Measurements from ENCODE around the gene ISY1. TPM values are rescaled to one million over a fixed set of nuclear protein-coding genes. Genes with fewer than 3 reads are reported as not detected.
A peak's percentile ranks its signal among the peaks of the same experiment; 100 is the strongest.
"Not testable (repeated sequence)": the region's sequence is repeated elsewhere in the genome, so short reads cannot be mapped to it uniquely, and the experiment has no call there.

The ISY1 gene
- total and polyA plus RNA-seq, 4 donors, result 23.8 to 30.3 (median 26.2) TPM

- H3K27ac ChIP-seq (ENCODE audit: low read depth in 1 of 2, low read length in 2 of 2); H3K36me3 ChIP-seq (ENCODE audit: control insufficient read depth in 1 of 2, insufficient read depth in 2 of 2, low read length in 1 of 2); H3K4me3 ChIP-seq (ENCODE audit: low read length in 2 of 2); H3K27me3 ChIP-seq (ENCODE audit: control insufficient read depth in 1 of 2, insufficient read depth in 2 of 2, low read length in 1 of 2); H3K4me1 ChIP-seq (ENCODE audit: control insufficient read depth in 1 of 2, insufficient read depth in 2 of 2, low read length in 2 of 2); intact Hi-C loops (cut with DNase I); H3K9me3 ChIP-seq (ENCODE audit: control insufficient read depth, low read length); ATAC-seq (ENCODE audit: low FRiP score): not testable (repeated sequence)
- peak in 1 of 2 donors; percentile 10 for DNase-seq
- 97% methylated on average over 8 of the region's 8 CpGs for WGBS, 2 donors
Measured at GRCh38 chr3:129189793-129190192, 28.9 kb upstream of the ISY1 start.

- no peak for DNase-seq
- 68 to 74% methylated on average over 1 of the region's 1 CpG for WGBS, 2 donors
- Histone ChIP-seq H3K4me1 (ENCODE audit: control insufficient read depth in 1 of 2, insufficient read depth in 2 of 2, low read length in 2 of 2) (no peaks in the 10 kb centered on the region), H3K27ac (ENCODE audit: low read depth in 1 of 2, low read length in 2 of 2) (no peak overlapping the region), H3K9me3 (ENCODE audit: control insufficient read depth, low read length) (no peaks in the 10 kb centered on the region), H3K27me3 (ENCODE audit: control insufficient read depth in 1 of 2, insufficient read depth in 2 of 2, low read length in 1 of 2) (no peaks in the 10 kb centered on the region), H3K36me3 (ENCODE audit: control insufficient read depth in 1 of 2, insufficient read depth in 2 of 2, low read length in 1 of 2) (no peaks in the 10 kb centered on the region), H3K4me3 (ENCODE audit: low read length in 2 of 2) (no peak overlapping the region)
- ATAC-seq (ENCODE audit: low FRiP score), result no peak
- intact Hi-C loops (cut with DNase I), result no loop called here
Measured at GRCh38 chr3:129187857-129188256, 27.0 kb upstream of the ISY1 start.

GRCh38 chr3:129185783-129186182 lies 24.9 kb upstream of the ISY1 start:
- no peak overlapping the region for H3K27ac ChIP-seq (ENCODE audit: low read depth in 1 of 2, low read length in 2 of 2)
- WGBS, 2 donors, result 86 to 87% methylated on average over 3 of the region's 3 CpGs
- no peaks in the 10 kb centered on the region for H3K27me3 ChIP-seq (ENCODE audit: control insufficient read depth in 1 of 2, insufficient read depth in 2 of 2, low read length in 1 of 2)
- intact Hi-C loops (cut with DNase I), result no loop called here
- H3K9me3 ChIP-seq (ENCODE audit: control insufficient read depth, low read length), result no peaks in the 10 kb centered on the region
- H3K4me1 ChIP-seq (ENCODE audit: control insufficient read depth in 1 of 2, insufficient read depth in 2 of 2, low read length in 2 of 2), result no peaks in the 10 kb centered on the region
- H3K36me3 ChIP-seq (ENCODE audit: control insufficient read depth in 1 of 2, insufficient read depth in 2 of 2, low read length in 1 of 2), result no peaks in the 10 kb centered on the region
- ATAC-seq (ENCODE audit: low FRiP score) (no peak), DNase-seq (no peak)
- H3K4me3 ChIP-seq (ENCODE audit: low read length in 2 of 2), result no peak overlapping the region

GRCh38 chr3:129184784-129185542 lies 24.1 kb upstream of the ISY1 start:
- DNase-seq; ATAC-seq (ENCODE audit: low FRiP score); H3K9me3 ChIP-seq (ENCODE audit: control insufficient read depth, low read length); H3K36me3 ChIP-seq (ENCODE audit: control insufficient read depth in 1 of 2, insufficient read depth in 2 of 2, low read length in 1 of 2); H3K27ac ChIP-seq (ENCODE audit: low read depth in 1 of 2, low read length in 2 of 2); H3K4me3 ChIP-seq (ENCODE audit: low read length in 2 of 2); H3K27me3 ChIP-seq (ENCODE audit: control insufficient read depth in 1 of 2, insufficient read depth in 2 of 2, low read length in 1 of 2); H3K4me1 ChIP-seq (ENCODE audit: control insufficient read depth in 1 of 2, insufficient read depth in 2 of 2, low read length in 2 of 2): not testable (repeated sequence)
- intact Hi-C loops (cut with DNase I), result loop anchor here (5.0 kb wide), 1 partner anchor 62 kb away; the partner anchor contains the start of gene COPG1 (in 2 of the 2)
- WGBS, 2 donors, result 82 to 84% methylated on average over 20 of the region's 20 CpGs

GRCh38 chr3:129184396-129184657 lies 23.5 kb upstream of the ISY1 start:
- WGBS, 2 donors, result 1 to 2% methylated on average over 5 of the region's 5 CpGs
- peak overlapping the region; percentile 18 to 29 for H3K27ac ChIP-seq (ENCODE audit: low read depth in 1 of 2, low read length in 2 of 2)
- no peak for ATAC-seq (ENCODE audit: low FRiP score)
- H3K4me3 ChIP-seq (ENCODE audit: low read length in 2 of 2), result peak overlapping the region; percentile 13 to 42
- no peaks in the 10 kb centered on the region for H3K27me3 ChIP-seq (ENCODE audit: control insufficient read depth in 1 of 2, insufficient read depth in 2 of 2, low read length in 1 of 2)
- DNase-seq, result no peak
- no peaks in the 10 kb centered on the region for H3K9me3 ChIP-seq (ENCODE audit: control insufficient read depth, low read length)
- no peaks in the 10 kb centered on the region for H3K36me3 ChIP-seq (ENCODE audit: control insufficient read depth in 1 of 2, insufficient read depth in 2 of 2, low read length in 1 of 2)
- intact Hi-C loops (cut with DNase I), result loop anchor here (5.0 kb wide), 1 partner anchor 63 kb away; the partner anchor contains the start of gene COPG1 (in 2 of the 2)
- H3K4me1 ChIP-seq (ENCODE audit: control insufficient read depth in 1 of 2, insufficient read depth in 2 of 2, low read length in 2 of 2), result peaks cover 0 to under 1% of the 10 kb centered on the region in 2 donors

- WGBS, 2 donors, result 0% methylated on average over 76 to 83 of the region's 83 CpGs
- intact Hi-C loops (cut with DNase I), result loop anchor here (5.0 kb wide), 1 partner anchor 64 kb away; the partner anchor contains the start of gene COPG1 (in 2 of the 2)
- peak; percentile 100 for ATAC-seq (ENCODE audit: low FRiP score)
- Histone ChIP-seq H3K27me3 (ENCODE audit: control insufficient read depth in 1 of 2, insufficient read depth in 2 of 2, low read length in 1 of 2) (no peaks in the 10 kb centered on the region), H3K4me1 (ENCODE audit: control insufficient read depth in 1 of 2, insufficient read depth in 2 of 2, low read length in 2 of 2) (peaks cover 0 to 2% of the 10 kb centered on the region in 2 donors), H3K9me3 (ENCODE audit: control insufficient read depth, low read length) (no peaks in the 10 kb centered on the region), H3K4me3 (ENCODE audit: low read length in 2 of 2) (peak within 1 kb of the TSS; percentile 70), H3K36me3 (ENCODE audit: control insufficient read depth in 1 of 2, insufficient read depth in 2 of 2, low read length in 1 of 2) (no peaks in the 10 kb centered on the region), H3K27ac (ENCODE audit: low read depth in 1 of 2, low read length in 2 of 2) (peak within 1 kb of the TSS; percentile 93 to 97)
- DNase-seq, result peak; percentile 96 to 97
Measured at GRCh38 chr3:129183569-129184395, 22.9 kb upstream of the ISY1 start, which contains the start of gene CNBP. Gene CNBP, minus strand, starts transcription at chr3:129183896. Its CDS starts 12,139 bp downstream, at chr3:129171757.

GRCh38 chr3:129182390-129183185 lies 21.7 kb upstream of the ISY1 start:
- no peak for DNase-seq
- intact Hi-C loops (cut with DNase I), result loop anchor here (5.0 kb wide), 1 partner anchor 65 kb away; the partner anchor contains the start of gene COPG1 (in 2 of the 2)
- H3K9me3 ChIP-seq (ENCODE audit: control insufficient read depth, low read length), result no peaks in the 10 kb centered on the region
- ATAC-seq (ENCODE audit: low FRiP score), result no peak
- H3K36me3 ChIP-seq (ENCODE audit: control insufficient read depth in 1 of 2, insufficient read depth in 2 of 2, low read length in 1 of 2), result no peaks in the 10 kb centered on the region
- H3K4me3 ChIP-seq (ENCODE audit: low read length in 2 of 2), result peak overlapping the region; percentile 70
- peak overlapping the region; percentile 93 to 97 for H3K27ac ChIP-seq (ENCODE audit: low read depth in 1 of 2, low read length in 2 of 2)
- 0 to 1% methylated on average over 24 of the region's 24 CpGs for WGBS, 2 donors
- no peaks in the 10 kb centered on the region for H3K27me3 ChIP-seq (ENCODE audit: control insufficient read depth in 1 of 2, insufficient read depth in 2 of 2, low read length in 1 of 2)
- H3K4me1 ChIP-seq (ENCODE audit: control insufficient read depth in 1 of 2, insufficient read depth in 2 of 2, low read length in 2 of 2), result peaks cover 0 to 2% of the 10 kb centered on the region in 2 donors

- Histone ChIP-seq H3K27me3 (ENCODE audit: control insufficient read depth in 1 of 2, insufficient read depth in 2 of 2, low read length in 1 of 2) (no peaks in the 10 kb centered on the region), H3K9me3 (ENCODE audit: control insufficient read depth, low read length) (no peaks in the 10 kb centered on the region), H3K4me1 (ENCODE audit: control insufficient read depth in 1 of 2, insufficient read depth in 2 of 2, low read length in 2 of 2) (peaks cover 0 to 2% of the 10 kb centered on the region in 2 donors), H3K36me3 (ENCODE audit: control insufficient read depth in 1 of 2, insufficient read depth in 2 of 2, low read length in 1 of 2) (no peaks in the 10 kb centered on the region), H3K27ac (ENCODE audit: low read depth in 1 of 2, low read length in 2 of 2) (no peak overlapping the region), H3K4me3 (ENCODE audit: low read length in 2 of 2) (peak overlapping the region; percentile 70)
- DNase-seq, result no peak
- intact Hi-C loops (cut with DNase I), result loop anchor here (5.0 kb wide), 1 partner anchor 65 kb away; the partner anchor contains the start of gene COPG1 (in 2 of the 2)
- 4 to 8% methylated on average over 3 of the region's 3 CpGs for WGBS, 2 donors
- no peak for ATAC-seq (ENCODE audit: low FRiP score)
Measured at GRCh38 chr3:129181819-129182218, 21.0 kb upstream of the ISY1 start.
